ENCODE results near the gene MRPL32. TPM values are rescaled to one million over a fixed set of nuclear protein-coding genes. Genes with fewer than 3 reads are reported as not detected.

The MRPL32 gene
- total RNA-seq, 2 experiments from 2014 or later = 47.2 to 47.4 TPM

DNA sequence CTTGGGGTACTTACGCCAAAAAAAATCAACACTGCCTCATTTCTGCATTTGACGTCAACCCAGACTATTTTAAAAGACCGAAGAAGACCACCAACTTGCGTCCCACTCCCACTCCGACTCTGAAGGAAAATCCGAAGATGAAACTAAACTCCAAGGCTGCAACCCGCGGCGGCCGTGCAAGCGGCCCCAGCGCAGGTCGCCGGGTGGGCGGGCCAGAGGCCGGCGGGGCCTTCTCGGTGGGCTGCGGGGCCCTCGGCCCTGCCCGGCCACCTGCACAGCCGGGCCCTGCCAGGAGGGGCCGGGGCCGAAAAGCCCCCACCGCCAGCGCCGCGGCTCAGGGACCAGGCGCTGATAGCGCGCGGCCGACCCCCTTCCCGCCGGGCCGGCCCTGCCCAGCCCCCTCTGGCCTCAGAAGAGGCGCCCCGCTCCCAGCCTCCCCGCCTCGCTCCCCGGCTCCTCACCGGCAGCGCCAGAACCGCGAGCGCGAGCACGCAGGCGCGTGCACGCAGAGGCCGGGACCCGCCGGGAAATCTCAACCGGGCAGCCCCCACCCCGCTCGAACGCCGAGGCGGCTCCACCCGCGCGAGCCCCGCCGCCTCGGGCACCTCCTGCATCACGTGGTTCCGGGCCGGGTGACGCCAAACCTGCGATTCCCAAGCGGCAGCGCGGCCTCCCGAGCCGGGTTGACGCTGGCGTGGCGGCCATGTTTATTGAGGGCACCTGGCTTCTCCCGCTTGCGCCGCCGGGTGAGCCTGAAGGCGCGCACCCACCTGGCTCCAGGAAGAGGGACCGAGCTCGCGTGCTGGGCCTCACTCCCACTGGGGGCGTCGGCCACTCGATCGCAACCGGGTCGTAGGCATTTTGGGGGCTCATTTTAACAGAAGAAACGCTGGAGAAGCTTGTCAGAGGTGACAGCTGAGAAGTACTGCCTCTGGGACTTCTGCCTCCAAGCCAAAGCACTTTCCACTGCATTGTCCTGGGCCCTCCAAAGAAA lies 20.4 kb upstream of the MRPL32 start, which contains the start of gene C7orf25:
Gene C7orf25 (minus strand): TSS at position 617 of the 994 bp plus-strand sequence. CDS start 1,170 bp downstream, outside the sequence.
- H3K9me3 Mint-ChIP-seq = no peaks in the 10 kb centered on the region
- H3K4me3 Mint-ChIP-seq = peak within 1 kb of the TSS; percentile 90
- POLR2A ChIA-PET = interaction anchor here (0.7 to 7.1 kb wide), 8 partner anchors 9 to 24 kb away, joined by 3 to 96 read pairs (median 4); partner anchors contain the start of genes MRPL32 and PSMA2
- no peaks in the 10 kb centered on the region for H3K27me3 Mint-ChIP-seq
- CTCF ChIA-PET = interaction anchor here (0.8 to 1.1 kb wide), 2 partner anchors 13 to 19 kb away, joined by 3 to 4 read pairs; no protein-coding TSS in a partner anchor
- DNase-seq = peak; percentile 96
- peaks cover 66% of the 10 kb centered on the region for H3K4me1 Mint-ChIP-seq
- peaks cover 39% of the 10 kb centered on the region for H3K36me3 Mint-ChIP-seq (ENCODE audit: low read depth)
- H3K27ac Mint-ChIP-seq = peak within 1 kb of the TSS; percentile 81

DNA sequence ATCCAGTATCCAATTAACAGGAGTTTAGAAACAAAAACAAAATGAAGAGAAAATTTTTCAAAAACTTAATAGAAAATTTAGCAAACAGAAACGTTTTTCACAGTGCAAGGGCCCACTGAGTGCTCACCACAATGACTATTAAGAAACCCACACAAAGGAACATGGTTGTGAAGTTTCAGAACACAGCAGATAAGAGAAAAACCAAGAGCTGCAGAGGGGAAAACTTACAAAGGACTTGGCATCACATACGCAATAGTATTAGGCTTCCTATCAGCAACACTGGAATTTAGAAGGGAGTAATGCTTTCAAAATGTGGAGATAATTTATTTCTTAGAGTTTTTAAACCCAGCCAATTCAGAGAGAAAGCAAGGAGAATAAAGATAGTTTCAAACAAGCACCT lies 18.6 kb upstream of the MRPL32 start:
- no peak for DNase-seq
- ChIA-PET POLR2A (interaction anchor here (1.8 to 7.1 kb wide), 2 partner anchors 17 to 22 kb away, joined by 4 to 96 read pairs; partner anchors contain the start of genes MRPL32 and PSMA2), CTCF (interaction anchor here (1.0 kb wide), 1 partner anchor 18 kb away, joined by 3 read pairs; the partner anchor contains the start of genes MRPL32 and PSMA2)
- Mint-ChIP-seq H3K9me3 (no peaks in the 10 kb centered on the region), H3K27ac (peak overlapping the region; percentile 81), H3K27me3 (no peaks in the 10 kb centered on the region), H3K4me1 (peaks cover 62% of the 10 kb centered on the region), H3K36me3 (ENCODE audit: low read depth) (peaks cover 51% of the 10 kb centered on the region), H3K4me3 (no peak overlapping the region)

DNA sequence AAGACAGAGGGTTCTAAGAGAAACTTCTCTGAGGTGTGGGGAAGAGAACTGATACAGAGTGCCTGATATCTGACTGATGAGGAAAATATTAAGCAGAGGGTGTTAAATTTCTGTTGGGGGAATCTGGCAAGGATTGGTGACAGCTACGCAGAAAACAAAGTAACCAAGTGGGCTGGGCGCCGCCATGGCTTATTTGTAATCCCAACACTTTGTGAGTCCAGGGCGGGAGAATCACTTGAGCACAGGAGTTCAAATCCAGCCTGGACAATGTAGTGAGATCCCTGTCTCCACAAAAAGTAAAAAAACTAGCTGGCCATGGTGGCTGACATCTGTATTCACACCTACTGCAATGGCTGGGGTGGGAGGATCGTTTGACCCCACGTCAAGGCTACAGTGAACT lies 18.2 kb upstream of the MRPL32 start:
- H3K4me3 Mint-ChIP-seq = no peak overlapping the region

DNA sequence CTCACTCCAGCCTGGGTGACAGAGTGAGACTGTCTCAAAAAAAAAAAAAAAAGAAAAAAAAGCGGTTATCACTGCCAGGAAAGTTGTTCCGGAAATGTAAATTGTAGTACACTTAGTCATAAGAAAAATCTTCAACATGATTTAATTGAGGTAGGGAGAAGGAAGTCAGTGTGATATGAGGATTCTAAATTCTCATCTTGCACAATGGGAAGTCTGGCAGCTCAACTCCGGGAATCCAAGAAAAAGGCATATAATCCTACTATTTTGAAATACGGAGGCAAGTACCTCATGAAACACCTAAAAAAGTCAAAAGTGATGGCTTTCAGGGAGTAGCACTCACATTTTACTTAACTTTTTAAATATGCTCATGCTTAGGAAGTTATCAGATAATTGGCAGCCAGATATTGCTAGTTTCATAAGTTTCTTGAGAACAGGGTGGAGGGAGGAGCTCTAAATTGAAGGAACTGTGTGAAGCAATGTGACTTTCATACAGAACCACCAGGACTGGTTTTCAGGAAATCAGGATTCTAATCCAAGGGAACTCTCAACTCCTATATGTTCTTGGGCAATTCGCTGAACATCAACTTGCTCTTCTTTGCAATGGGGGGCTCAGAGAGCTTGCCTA lies 17.6 kb upstream of the MRPL32 start:
- H3K9me3 Mint-ChIP-seq = no peaks in the 10 kb centered on the region
- H3K4me1 Mint-ChIP-seq = peaks cover 62% of the 10 kb centered on the region
- H3K27me3 Mint-ChIP-seq = no peaks in the 10 kb centered on the region
- POLR2A ChIA-PET = interaction anchor here (1.5 to 7.1 kb wide), 2 partner anchors 13 to 16 kb away, joined by 3 to 96 read pairs; partner anchors contain the start of genes MRPL32 and PSMA2
- H3K27ac Mint-ChIP-seq = peak overlapping the region; percentile 81
- H3K36me3 Mint-ChIP-seq (ENCODE audit: low read depth) = peaks cover 58% of the 10 kb centered on the region
- DNase-seq = no peak
- H3K4me3 Mint-ChIP-seq = no peak overlapping the region
- CTCF ChIA-PET = interaction anchor here (1.0 kb wide), 1 partner anchor 17 kb away, joined by 3 read pairs; the partner anchor contains the start of genes MRPL32 and PSMA2

More for the DNA sequence above, 18.2 kb upstream of the MRPL32 start:
- Mint-ChIP-seq H3K27ac (peak overlapping the region; percentile 81), H3K4me1 (peaks cover 62% of the 10 kb centered on the region), H3K36me3 (ENCODE audit: low read depth) (peaks cover 53% of the 10 kb centered on the region), H3K27me3 (no peaks in the 10 kb centered on the region), H3K9me3 (no peaks in the 10 kb centered on the region)
- CTCF ChIA-PET = interaction anchor here (1.0 kb wide), 1 partner anchor 18 kb away, joined by 3 read pairs; the partner anchor contains the start of genes MRPL32 and PSMA2
- POLR2A ChIA-PET = interaction anchor here (1.5 to 7.1 kb wide), 2 partner anchors 13 to 17 kb away, joined by 3 to 96 read pairs; partner anchors contain the start of genes MRPL32 and PSMA2
- DNase-seq = no peak

DNA sequence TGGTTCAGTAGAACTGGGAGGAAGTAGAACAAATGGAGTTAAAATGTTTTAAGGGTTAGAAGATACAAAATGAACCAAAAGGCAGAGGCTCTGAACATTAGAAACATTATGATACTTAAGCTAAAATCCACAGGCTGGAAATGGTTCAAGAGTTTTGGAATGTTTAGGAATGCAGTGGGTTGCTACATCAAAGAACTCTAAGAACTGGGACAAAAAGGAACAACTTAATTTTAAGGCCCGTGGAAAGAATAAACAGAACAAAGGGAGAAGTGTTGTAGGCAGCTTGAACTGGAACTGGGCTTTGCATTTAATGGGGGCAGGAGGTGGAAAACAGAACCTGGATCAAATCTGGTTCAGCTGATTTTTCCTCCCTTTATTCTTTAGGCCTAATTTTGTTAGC lies 16.8 kb upstream of the MRPL32 start:
- Mint-ChIP-seq H3K4me3 (no peak overlapping the region), H3K27ac (peak overlapping the region; percentile 19), H3K4me1 (peaks cover 56% of the 10 kb centered on the region), H3K36me3 (ENCODE audit: low read depth) (peaks cover 59% of the 10 kb centered on the region), H3K9me3 (no peaks in the 10 kb centered on the region), H3K27me3 (no peaks in the 10 kb centered on the region)
- ChIA-PET CTCF (no interaction called here), POLR2A (interaction anchor here (0.9 to 7.1 kb wide), 3 partner anchors 9 to 15 kb away, joined by 3 to 96 read pairs (median 5); partner anchors contain the start of genes MRPL32 and PSMA2)
- DNase-seq = no peak

DNA sequence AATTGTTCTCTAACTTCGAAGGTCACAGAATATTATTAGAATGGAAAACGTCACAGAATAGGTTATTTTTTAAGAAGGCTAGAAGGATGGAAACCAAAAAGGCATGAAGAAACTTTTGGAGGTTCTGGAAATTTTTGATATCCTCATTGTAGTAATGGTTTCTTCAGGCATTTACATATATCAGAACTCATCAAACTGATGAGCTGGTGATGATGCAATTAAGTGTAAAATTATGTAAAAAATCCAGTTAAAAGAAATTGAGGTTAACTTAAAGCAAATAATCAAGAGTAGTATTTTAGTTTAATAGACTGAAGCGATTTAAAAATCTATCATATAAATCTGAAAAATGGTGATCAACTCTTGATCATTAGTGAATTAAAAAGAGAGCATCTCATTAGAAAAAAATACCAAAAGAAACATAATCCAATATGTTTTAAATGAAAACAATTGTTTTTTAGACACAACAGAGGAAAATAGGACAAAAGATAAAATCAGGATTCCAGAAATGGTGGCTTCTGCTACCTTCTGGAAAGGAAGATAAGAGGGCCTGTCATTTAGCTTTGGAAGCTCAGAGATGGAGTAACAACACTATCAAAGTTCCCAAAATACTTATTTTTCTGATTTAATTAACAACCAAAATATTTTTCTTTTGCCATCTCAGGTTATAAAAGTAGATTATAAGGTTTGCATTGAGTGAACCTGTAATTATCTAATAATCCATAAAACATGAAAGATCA lies 10.0 kb upstream of the MRPL32 start:
- H3K4me1 Mint-ChIP-seq = peaks cover 26% of the 10 kb centered on the region
- CTCF ChIA-PET = interaction anchor here (1.8 kb wide), 1 partner anchor 10 kb away, joined by 5 read pairs; the partner anchor contains the start of genes MRPL32 and PSMA2
- no peak overlapping the region for H3K4me3 Mint-ChIP-seq
- POLR2A ChIA-PET = interaction anchor here (1.1 to 3.3 kb wide), 3 partner anchors 9 to 12 kb away, joined by 3 to 19 read pairs (median 4); partner anchors contain the start of genes C7orf25, MRPL32 and PSMA2
- no peaks in the 10 kb centered on the region for H3K27me3 Mint-ChIP-seq
- no peaks in the 10 kb centered on the region for H3K9me3 Mint-ChIP-seq
- no peak for DNase-seq
- peaks cover 78% of the 10 kb centered on the region for H3K36me3 Mint-ChIP-seq (ENCODE audit: low read depth)
- no peak overlapping the region for H3K27ac Mint-ChIP-seq

DNA sequence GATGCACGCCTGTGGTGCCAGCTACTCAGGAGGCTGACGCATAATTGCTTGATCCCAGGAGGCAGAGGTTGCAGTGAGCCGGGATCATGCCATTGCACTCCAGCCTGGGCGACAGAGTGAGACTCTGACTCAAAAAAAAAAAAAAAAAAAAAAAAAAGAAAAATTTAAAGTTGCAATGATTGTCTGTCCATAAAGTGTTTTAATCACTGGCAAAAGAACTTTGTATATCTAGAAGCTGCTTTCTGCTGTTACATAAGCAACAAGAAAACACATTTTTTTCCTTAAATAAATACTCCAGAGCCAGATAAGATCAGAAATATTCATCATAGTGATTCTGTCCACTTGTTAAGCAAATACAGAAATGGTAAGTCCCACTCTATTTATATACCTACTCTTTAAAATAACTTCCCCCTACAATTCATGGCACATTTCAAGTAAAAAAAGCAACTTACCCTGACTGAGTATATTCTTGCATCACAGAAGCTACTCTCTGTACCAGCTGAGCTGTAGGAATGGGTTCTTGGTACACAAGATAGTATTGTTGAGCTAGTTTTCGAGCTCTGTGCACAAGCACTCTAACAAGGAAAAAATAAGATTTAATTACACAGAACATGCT lies 7.8 kb upstream of the MRPL32 start:
- H3K27me3 Mint-ChIP-seq = no peaks in the 10 kb centered on the region
- no peaks in the 10 kb centered on the region for H3K9me3 Mint-ChIP-seq
- H3K36me3 Mint-ChIP-seq (ENCODE audit: low read depth) = peaks cover 79% of the 10 kb centered on the region
- POLR2A ChIA-PET = interaction anchor here (0.7 to 1.2 kb wide), 3 partner anchors 8 to 12 kb away, joined by 5 read pairs; partner anchors contain the start of genes MRPL32 and PSMA2
- peaks cover 47% of the 10 kb centered on the region for H3K4me1 Mint-ChIP-seq
- no peak for DNase-seq
- CTCF ChIA-PET = interaction anchor here (1.1 to 1.6 kb wide), 2 partner anchors 8 to 12 kb away, joined by 3 to 4 read pairs; partner anchors contain the start of genes C7orf25 and MRPL32
- no peak overlapping the region for H3K27ac Mint-ChIP-seq
- no peak overlapping the region for H3K4me3 Mint-ChIP-seq

DNA sequence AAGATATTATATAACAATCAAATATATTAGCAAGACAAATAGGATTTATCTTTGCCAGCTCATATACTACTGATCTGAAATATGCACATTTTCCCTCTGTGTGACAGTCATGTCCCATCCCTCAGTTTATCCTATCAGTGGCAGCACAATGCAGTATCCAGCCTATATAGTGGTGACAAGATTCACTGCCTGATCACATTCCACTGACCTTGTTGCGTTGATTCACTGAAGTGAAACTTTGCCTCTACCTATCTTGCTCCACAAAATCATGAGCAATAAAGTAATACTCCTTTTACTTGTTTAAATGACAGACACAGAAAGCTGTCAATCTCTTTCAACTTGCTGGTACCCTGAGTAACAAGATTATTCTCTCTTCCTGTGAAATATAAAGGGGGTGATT lies 6.5 kb upstream of the MRPL32 start:
- peaks cover 58% of the 10 kb centered on the region for H3K4me1 Mint-ChIP-seq
- H3K9me3 Mint-ChIP-seq = no peaks in the 10 kb centered on the region
- H3K27ac Mint-ChIP-seq = no peak overlapping the region
- peaks cover 73% of the 10 kb centered on the region for H3K36me3 Mint-ChIP-seq (ENCODE audit: low read depth)
- H3K4me3 Mint-ChIP-seq = no peak overlapping the region
- POLR2A ChIA-PET = no interaction called here
- no peaks in the 10 kb centered on the region for H3K27me3 Mint-ChIP-seq
- DNase-seq = no peak
- CTCF ChIA-PET = no interaction called here

DNA sequence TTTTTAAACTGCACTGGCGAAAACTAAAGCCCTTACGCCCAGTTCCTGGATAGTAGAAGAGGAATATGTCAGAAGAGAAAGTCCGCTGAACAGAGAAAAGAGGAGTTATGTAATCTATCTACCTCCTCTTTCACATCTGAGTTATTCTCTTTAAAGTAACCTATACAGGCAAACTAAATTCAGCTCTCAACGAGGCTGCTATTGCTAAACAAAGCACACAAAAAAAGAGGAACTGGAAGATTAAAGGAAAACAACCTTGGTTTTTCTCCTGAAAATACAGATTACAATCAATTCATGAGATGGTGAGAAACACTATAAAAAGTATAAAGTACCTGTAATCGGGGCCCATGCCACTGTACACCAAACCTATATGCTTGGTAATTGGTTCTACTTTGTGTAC lies 6.0 kb upstream of the MRPL32 start:
- H3K27ac Mint-ChIP-seq = no peak overlapping the region
- peaks cover 61% of the 10 kb centered on the region for H3K4me1 Mint-ChIP-seq
- DNase-seq = no peak
- POLR2A ChIA-PET = no interaction called here
- no peak overlapping the region for H3K4me3 Mint-ChIP-seq
- H3K36me3 Mint-ChIP-seq (ENCODE audit: low read depth) = peaks cover 72% of the 10 kb centered on the region
- H3K9me3 Mint-ChIP-seq = no peaks in the 10 kb centered on the region
- CTCF ChIA-PET = no interaction called here
- no peaks in the 10 kb centered on the region for H3K27me3 Mint-ChIP-seq

DNA sequence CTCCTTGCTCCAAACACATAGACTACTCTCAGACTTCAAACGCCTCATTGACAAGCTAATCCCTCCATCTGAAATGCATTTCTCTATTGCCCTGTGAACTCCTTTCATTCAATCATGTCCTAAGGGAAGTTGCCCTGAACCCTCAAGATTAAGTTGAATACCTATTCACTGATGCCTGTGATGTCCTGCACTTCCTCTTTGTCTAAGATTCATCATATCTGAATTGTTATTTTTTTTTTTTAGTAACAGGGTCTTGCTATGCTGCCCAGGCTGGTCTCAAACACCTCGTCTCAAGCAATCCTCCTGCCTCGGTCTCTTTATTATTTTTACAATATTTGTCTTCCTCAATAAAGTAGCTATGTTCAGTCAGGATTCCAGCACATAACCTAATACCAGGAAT lies 3.4 kb upstream of the MRPL32 start:
- peaks cover 60% of the 10 kb centered on the region for H3K36me3 Mint-ChIP-seq (ENCODE audit: low read depth)
- peak overlapping the region; percentile 4 for H3K27ac Mint-ChIP-seq
- DNase-seq = no peak
- no peaks in the 10 kb centered on the region for H3K27me3 Mint-ChIP-seq
- POLR2A ChIA-PET = interaction anchor here (0.8 to 5.8 kb wide), 3 partner anchors 9 to 14 kb away, joined by 4 to 96 read pairs (median 10); partner anchors contain the start of gene C7orf25
- no peaks in the 10 kb centered on the region for H3K9me3 Mint-ChIP-seq
- no peak overlapping the region for H3K4me3 Mint-ChIP-seq
- peaks cover 68% of the 10 kb centered on the region for H3K4me1 Mint-ChIP-seq
- CTCF ChIA-PET = interaction anchor here (0.8 to 2.1 kb wide), 2 partner anchors 12 to 654 kb away, joined by 3 to 7 read pairs; partner anchors contain the start of gene STK17A

DNA sequence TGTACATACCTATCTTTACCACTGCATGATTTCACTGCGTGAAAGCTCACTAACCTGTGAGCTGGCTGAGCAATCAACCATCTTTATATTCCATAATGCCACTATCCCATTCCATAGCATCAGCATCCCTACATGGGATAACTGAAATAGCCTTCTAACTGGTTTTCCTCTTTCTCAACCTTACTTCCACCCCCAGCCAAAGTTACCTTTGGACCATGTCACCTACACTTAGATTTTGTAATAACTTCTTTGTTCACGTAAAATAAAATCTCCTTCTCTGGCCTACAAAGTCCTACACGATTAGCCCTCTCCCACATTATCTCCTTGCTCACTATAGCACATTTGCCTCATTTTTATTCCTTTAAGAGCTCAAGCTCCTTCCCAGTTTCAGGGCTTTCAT lies 2.7 kb upstream of the MRPL32 start:
- H3K9me3 Mint-ChIP-seq = no peaks in the 10 kb centered on the region
- CTCF ChIA-PET = interaction anchor here (1.5 to 2.1 kb wide), 2 partner anchors 11 to 986 kb away, joined by 3 to 7 read pairs; no protein-coding TSS in a partner anchor

More for the DNA sequence above, 2.7 kb upstream of the MRPL32 start:
- Mint-ChIP-seq H3K27me3 (no peaks in the 10 kb centered on the region), H3K4me3 (peak overlapping the region; percentile 45), H3K4me1 (peaks cover 71% of the 10 kb centered on the region), H3K27ac (peak overlapping the region; percentile 23), H3K36me3 (ENCODE audit: low read depth) (peaks cover 57% of the 10 kb centered on the region)
- DNase-seq = no peak
- POLR2A ChIA-PET = interaction anchor here (0.8 to 5.8 kb wide), 4 partner anchors 9 to 19 kb away, joined by 3 to 96 read pairs (median 7); partner anchors contain the start of gene C7orf25

Data from activated CD4-positive, alpha-beta memory T cell treated with anti-CD3 and anti-CD28 coated beads, Interleukin-2, amount 10 ng/mL, durations not matched to agents 7 days and 5 days (primary cell).